Suprapubic skin (tissue), 3 donors: Measurements from ENCODE around the gene ACTN2.

Experiments
- CTCF ChIP-seq, 2 donors: fragments of 200-600 bp in 1 of 2; fragments of 450-650 bp in 1 of 2; sonication (generic) in 1 of 2; IDR thresholded peaks; one replicate each; pipeline ENCODE4 v1.5.1; 2016 to 2019; ENCODE audit warnings: antibody characterized with exemption in 2 of 2, mild to moderate bottlenecking in 1 of 2, moderate library complexity in 1 of 2
- POLR2A ChIP-seq, 2 donors: fragments of 450-650 bp; IDR thresholded peaks; one replicate each; pipeline ENCODE4 v1.6.1; 2017; ENCODE audit warnings: antibody characterized with exemption in 2 of 2, mild to moderate bottlenecking in 2 of 2, moderate library complexity in 2 of 2

GRCh38 chr1:236639686-236640085 lies 46.6 kb upstream of the ACTN2 start:
- TF ChIP-seq CTCF (IDR thresholded peaks at IDR 0.05), result no peak
- TF ChIP-seq POLR2A (IDR thresholded peaks at IDR 0.05), result no peak
